ENCODE measurements around the gene PPP2CA. TPM values are rescaled to one million over a fixed set of nuclear protein-coding genes. Genes with fewer than 3 reads are reported as not detected.

PPP2CA gene
- polyA plus RNA-seq, 2 of the 4 experiments (the other 2 are of a cell fraction) = 273 to 357 TPM

DNA sequence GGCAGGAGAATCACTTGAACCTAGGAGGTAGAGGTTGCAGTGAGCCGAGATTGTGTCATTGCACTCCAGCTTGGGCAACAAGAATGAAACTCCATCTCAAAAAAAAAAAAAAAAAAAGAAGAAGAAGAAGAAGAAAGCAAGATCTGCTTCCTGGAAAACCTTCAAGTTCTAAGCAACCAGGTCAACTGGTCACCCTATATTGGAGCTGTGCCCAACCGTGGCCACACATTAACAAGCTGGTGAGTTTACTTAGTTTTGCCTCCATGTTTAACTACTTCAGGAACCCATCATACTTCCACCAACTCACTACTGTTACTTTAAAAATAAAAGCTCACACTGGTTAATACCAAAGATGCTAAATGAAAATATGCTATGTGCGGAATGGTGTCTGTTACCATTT lies 36.8 kb downstream of the PPP2CA start:
- WGBS (ENCODE audit: missing lambda C conversion rate) = 73% methylated on average over 3 of the region's 3 CpGs
- no peak overlapping the region for H3K4me3 ChIP-seq
- H3K9me3 ChIP-seq = no peaks in the 10 kb centered on the region
- DNase-seq (ENCODE audit: low read depth in 1 of 2, low spot score in 1 of 2) (no peak), ATAC-seq (no peak), FAIRE-seq (no peak)
- no peak overlapping the region for H3K27ac ChIP-seq
- H3K4me2 ChIP-seq = no peak overlapping the region
- no peak for TF ChIP-seq CTCF (IDR thresholded peaks at IDR 0.05)
- TF ChIP-seq, protein P1, sequence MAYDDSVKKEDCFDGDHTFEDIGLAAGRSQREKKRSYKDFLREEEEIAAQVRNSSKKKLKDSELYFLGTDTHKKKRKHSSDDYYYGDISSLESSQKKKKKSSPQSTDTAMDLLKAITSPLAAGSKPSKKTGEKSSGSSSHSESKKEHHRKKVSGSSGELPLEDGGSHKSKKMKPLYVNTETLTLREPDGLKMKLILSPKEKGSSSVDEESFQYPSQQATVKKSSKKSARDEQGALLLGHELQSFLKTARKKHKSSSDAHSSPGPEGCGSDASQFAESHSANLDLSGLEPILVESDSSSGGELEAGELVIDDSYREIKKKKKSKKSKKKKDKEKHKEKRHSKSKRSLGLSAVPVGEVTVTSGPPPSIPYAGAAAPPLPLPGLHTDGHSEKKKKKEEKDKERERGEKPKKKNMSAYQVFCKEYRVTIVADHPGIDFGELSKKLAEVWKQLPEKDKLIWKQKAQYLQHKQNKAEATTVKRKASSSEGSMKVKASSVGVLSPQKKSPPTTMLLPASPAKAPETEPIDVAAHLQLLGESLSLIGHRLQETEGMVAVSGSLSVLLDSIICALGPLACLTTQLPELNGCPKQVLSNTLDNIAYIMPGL (CRISPR knock-in tag; IDR thresholded peaks at IDR 0.05; ENCODE audit: borderline replicate concordance) = no peak
- TF ChIP-seq, protein P2, sequence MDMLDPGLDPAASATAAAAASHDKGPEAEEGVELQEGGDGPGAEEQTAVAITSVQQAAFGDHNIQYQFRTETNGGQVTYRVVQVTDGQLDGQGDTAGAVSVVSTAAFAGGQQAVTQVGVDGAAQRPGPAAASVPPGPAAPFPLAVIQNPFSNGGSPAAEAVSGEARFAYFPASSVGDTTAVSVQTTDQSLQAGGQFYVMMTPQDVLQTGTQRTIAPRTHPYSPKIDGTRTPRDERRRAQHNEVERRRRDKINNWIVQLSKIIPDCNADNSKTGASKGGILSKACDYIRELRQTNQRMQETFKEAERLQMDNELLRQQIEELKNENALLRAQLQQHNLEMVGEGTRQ (IDR thresholded peaks at IDR 0.05) = no peak
- TF ChIP-seq CHD4 (IDR thresholded peaks at IDR 0.05; ENCODE audit: borderline replicate concordance) = no peak
- no peak for TF ChIP-seq BHLHE40 (IDR thresholded peaks at IDR 0.05; ENCODE audit: low read depth, low read length)
- TF ChIP-seq CEBPB (IDR thresholded peaks at IDR 0.05) = no peak
- no peak for TF ChIP-seq JUNB (IDR thresholded peaks at IDR 0.05)
- no peak for TF ChIP-seq FOSL2 (IDR thresholded peaks at IDR 0.05)
- no peak for TF ChIP-seq FOSL2 (CRISPR knock-in tag; IDR thresholded peaks at IDR 0.05)
- no peak for TF ChIP-seq KDM5A (IDR thresholded peaks at IDR 0.05)
- TF ChIP-seq SREBF2 (IDR thresholded peaks at IDR 0.05) = no peak
- no peak for TF ChIP-seq NR3C1 (IDR thresholded peaks at IDR 0.05)
- no peak for TF ChIP-seq POLR2A (IDR thresholded peaks at IDR 0.05; ENCODE audit: low read length)
- no peak for TF ChIP-seq BCL3 (IDR thresholded peaks at IDR 0.05)
- TF ChIP-seq ZFP36 (IDR thresholded peaks at IDR 0.05; ENCODE audit: borderline replicate concordance, partially characterized antibody) = no peak
- TF ChIP-seq ZC3H11A (IDR thresholded peaks at IDR 0.05) = no peak
- H3K4me1 ChIP-seq = no peaks in the 10 kb centered on the region
- ChIA-PET POLR2A (interaction anchor here (4.0 kb wide), 1 partner anchor 13 kb away, joined by 20 read pairs; the partner anchor contains the start of gene SKP1), CTCF (interaction anchor here (0.7 to 14.7 kb wide), 6 partner anchors 11 to 673 kb away, joined by 3 to 345 read pairs (median 4); no protein-coding TSS in a partner anchor)

DNA sequence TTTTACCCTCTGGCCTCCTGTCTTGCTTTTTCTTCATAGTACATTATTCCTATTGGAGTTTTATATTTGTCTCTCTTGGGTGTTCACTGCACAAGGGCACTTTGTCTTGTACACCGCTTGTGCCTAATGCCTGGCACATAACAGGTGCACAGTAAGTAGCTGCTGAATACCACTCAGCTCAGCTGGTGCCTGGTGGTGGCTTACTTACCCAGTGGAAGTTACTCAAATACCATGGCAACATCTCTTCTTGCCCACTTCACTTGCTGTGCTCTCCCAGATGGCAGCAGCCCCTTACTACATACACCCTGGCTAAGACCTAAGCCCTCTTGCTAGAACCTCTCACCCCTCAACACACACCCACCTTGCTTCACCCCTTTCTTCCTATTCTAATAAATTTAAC lies 37.8 kb downstream of the PPP2CA start:
- Histone ChIP-seq H3K9me3 (no peaks in the 10 kb centered on the region), H3K4me1 (no peaks in the 10 kb centered on the region), H3K4me3 (no peak overlapping the region), H3K27ac (no peak overlapping the region), H3K4me2 (no peak overlapping the region)
- 90% methylated on average over 1 of the region's 1 CpG for WGBS (ENCODE audit: missing lambda C conversion rate)
- ATAC-seq (peak in 1 of 2 experiments; percentile 3; a peak in 1 of 6 replicates), DNase-seq (ENCODE audit: low read depth in 1 of 2, low spot score in 1 of 2) (no peak), FAIRE-seq (no peak)
- ChIA-PET CTCF (interaction anchor here (1.2 to 14.7 kb wide), 6 partner anchors 12 to 399 kb away, joined by 3 to 345 read pairs (median 4); partner anchors contain the start of gene PPP2CA), POLR2A (interaction anchor here (1.6 to 4.0 kb wide), 2 partner anchors 12 to 38 kb away, joined by 4 to 20 read pairs; partner anchors contain the start of genes PPP2CA and SKP1)
- no peak for TF ChIP-seq MAZ (IDR thresholded peaks at IDR 0.05; ENCODE audit: borderline replicate concordance, low read depth, low read length)
- no peak for TF ChIP-seq ZNF302 (CRISPR knock-in tag; IDR thresholded peaks at IDR 0.05)
